GM23248 (cell line): Measurements from ENCODE around the gene STYX. TPM values are rescaled to one million over a fixed set of nuclear protein-coding genes. Genes with fewer than 3 reads are reported as not detected.

Experiments used
- DNase-seq: peaks from one replicate; pipeline ENCODE4 v3.0.0-alpha.2; 2015
- H2AFZ ChIP-seq: fragments of 200-600 bp; sonication (generic); 2 replicates; pipeline ENCODE4 v1.6.1; 2016; ENCODE audit warnings: antibody characterized with exemption
- H3F3A ChIP-seq: fragments of 200-600 bp; sonication (generic); 2 replicates; pipeline ENCODE4 v1.6.1; 2016; ENCODE audit warnings: mild to moderate bottlenecking, antibody characterized with exemption, mixed run types; ENCODE audit not compliant: insufficient read depth
- H3K27ac ChIP-seq: fragments of 200-600 bp; sonication (generic); 2 replicates; pipeline ENCODE4 v1.5.1; 2016; ENCODE audit warnings: mild to moderate bottlenecking
- H3K27me3 ChIP-seq: fragments of 200-600 bp; sonication (generic); replicated peaks from 2 replicates; pipeline ENCODE4 v1.6.1; 2016; ENCODE audit warnings: mild to moderate bottlenecking; ENCODE audit not compliant: insufficient read depth
- H3K36me3 ChIP-seq: fragments of 200-600 bp; sonication (generic); 2 replicates; pipeline ENCODE4 v1.6.1; 2016; ENCODE audit warnings: low read depth, mild to moderate bottlenecking
- H3K4me1 ChIP-seq: fragments of 200-600 bp; sonication (generic); 2 replicates; pipeline ENCODE4 v1.6.1; 2016; ENCODE audit warnings: mild to moderate bottlenecking; ENCODE audit not compliant: insufficient read depth
- H3K4me2 ChIP-seq: fragments of 200-600 bp; sonication (generic); one replicate; pipeline ENCODE4 v1.6.1; 2016; ENCODE audit warnings: mild to moderate bottlenecking; ENCODE audit not compliant: unreplicated experiment
- H3K4me3 ChIP-seq: fragments of 200-600 bp; sonication (generic); 2 replicates; pipeline ENCODE4 v1.5.1; 2016; ENCODE audit warnings: mild to moderate bottlenecking
- H3K79me2 ChIP-seq: fragments of 200-600 bp; sonication (generic); 2 replicates; pipeline ENCODE4 v1.6.1; 2016; ENCODE audit warnings: mild to moderate bottlenecking; ENCODE audit not compliant: insufficient read depth
- H3K9ac ChIP-seq: fragments of 200-600 bp; sonication (generic); 2 replicates; pipeline ENCODE4 v1.6.1; 2016; ENCODE audit warnings: mild to moderate bottlenecking
- H3K9me2 ChIP-seq: fragments of 200-600 bp; sonication (generic); 2 replicates; pipeline ENCODE4 v1.6.1; 2016; ENCODE audit warnings: mixed run types, mild to moderate bottlenecking, moderate library complexity; ENCODE audit not compliant: insufficient read depth
- H3K9me3 ChIP-seq: fragments of 200-600 bp; sonication (generic); one replicate; pipeline ENCODE4 v1.6.1; 2017; ENCODE audit warnings: low read depth
- H4K20me1 ChIP-seq: fragments of 200-600 bp; sonication (generic); 2 replicates; pipeline ENCODE4 v1.6.0; 2016; ENCODE audit not compliant: insufficient read depth
- EZH2 ChIP-seq: fragments of 200-600 bp; sonication (generic); IDR thresholded peaks from 2 replicates; pipeline ENCODE4 v1.6.1; 2018; ENCODE audit warnings: antibody characterized with exemption, mild to moderate bottlenecking; ENCODE audit not compliant: insufficient read depth, poor library complexity, severe bottlenecking
- EZH2phosphoT487 ChIP-seq: fragments of 200-600 bp; sonication (generic); IDR thresholded peaks from 2 replicates; pipeline ENCODE4 v1.6.1; 2018; ENCODE audit warnings: antibody characterized with exemption, moderate library complexity, mild to moderate bottlenecking, low read depth; ENCODE audit not compliant: insufficient read depth
- WGBS, 2 experiments: methylation state at CpG; one replicate each; pipeline ENCODE4 v1.1.6; 2015 to 2017; ENCODE audit warnings: low lambda C conversion rate in 2 of 2, low coverage in 1 of 2; ENCODE audit errors: missing lambda C conversion rate in 2 of 2; 5-methylcytosine and 5-hydroxymethylcytosine counted together
- in situ Hi-C: fragments of 300-500 bp; cut with MboI; formaldehyde crosslinking; loops from 2 replicates; pipeline ENCODE4 v1.15.0; 2020
- polyA plus RNA-seq: library from polyadenylated mRNA; unstranded; fragments of >200 nt; fragmentation: Nextera tagmentation; extraction: Ambion mirVana; gene quantifications from 2 replicates; pipeline ENCODE4 v1.2.1, GENCODE V29; 2016
- total RNA-seq: library from RNA; depleted of rRNA; stranded (reverse); fragments of >200 nt; shearing (Covaris generic); gene quantifications from 2 replicates; pipeline ENCODE4 v1.2.3, GENCODE V29; 2014

The STYX gene
- total and polyA plus RNA-seq, 2 experiments from 2014 or later: 20.1 to 23.0 TPM

GRCh38 chr14:52729585-52729924 is 411 bp upstream of the STYX start:
- H3K9ac ChIP-seq: peak overlapping the region; percentile 51
- peak overlapping the region; percentile 88 for H3K4me3 ChIP-seq
- H3K36me3 ChIP-seq: peaks cover 37% of the 10 kb centered on the region
- no peaks in the 10 kb centered on the region for H4K20me1 ChIP-seq
- H3K79me2 ChIP-seq: peaks cover 54% of the 10 kb centered on the region
- 7 to 9% methylated on average over 7 to 8 of the region's 8 CpGs for WGBS, 2 experiments
- no peaks in the 10 kb centered on the region for H3K9me3 ChIP-seq
- H3K4me2 ChIP-seq: peak overlapping the region; percentile 63
- H3K9me2 ChIP-seq: no peaks in the 10 kb centered on the region
- peak overlapping the region; percentile 73 for H2AFZ ChIP-seq
- no peaks in the 10 kb centered on the region for H3K27me3 ChIP-seq
- TF ChIP-seq EZH2phosphoT487 (no peak), EZH2 (no peak)
- H3F3A ChIP-seq: peaks cover 34% of the 10 kb centered on the region
- H3K27ac ChIP-seq: peak overlapping the region; percentile 62
- in situ Hi-C loops: no loop called here
- DNase-seq: no peak
- no peaks in the 10 kb centered on the region for H3K4me1 ChIP-seq

- peak overlapping the region; percentile 76 for H3K27ac ChIP-seq
- peak; percentile 64 for DNase-seq
- H3K79me2 ChIP-seq: peaks cover 63% of the 10 kb centered on the region
- no peaks in the 10 kb centered on the region for H3K9me3 ChIP-seq
- peaks cover 29% of the 10 kb centered on the region for H3F3A ChIP-seq
- peak overlapping the region; percentile 88 for H3K4me3 ChIP-seq
- H3K27me3 ChIP-seq: no peaks in the 10 kb centered on the region
- H3K9me2 ChIP-seq: no peaks in the 10 kb centered on the region
- WGBS, 2 experiments: 1 to 5% methylated on average over 11 of the region's 11 CpGs
- in situ Hi-C loops: no loop called here
- no peaks in the 10 kb centered on the region for H4K20me1 ChIP-seq
- peaks cover 29% of the 10 kb centered on the region for H3K36me3 ChIP-seq
- H3K4me2 ChIP-seq: peak overlapping the region; percentile 98
- H3K9ac ChIP-seq: peak overlapping the region; percentile 96
- TF ChIP-seq EZH2phosphoT487 (no peak), EZH2 (no peak)
- H3K4me1 ChIP-seq: no peaks in the 10 kb centered on the region
- peak overlapping the region; percentile 90 for H2AFZ ChIP-seq
Observed at GRCh38 chr14:52730709-52731111, 744 bp downstream of the STYX start.

GRCh38 chr14:52733824-52734223 is 3.9 kb downstream of the STYX start:
- no peak overlapping the region for H3K27ac ChIP-seq
- H3K27me3 ChIP-seq: no peaks in the 10 kb centered on the region
- WGBS, 2 experiments: 97 to 98% methylated on average over 9 of the region's 9 CpGs
- no peaks in the 10 kb centered on the region for H4K20me1 ChIP-seq
- no peaks in the 10 kb centered on the region for H3K9me3 ChIP-seq
- H2AFZ ChIP-seq: no peak overlapping the region
- H3K4me2 ChIP-seq: no peak overlapping the region
- H3F3A ChIP-seq: peaks cover 6% of the 10 kb centered on the region; the same call in 1 of the 2 replicates
- no peaks in the 10 kb centered on the region for H3K9me2 ChIP-seq
- TF ChIP-seq EZH2: no peak
- no peak overlapping the region for H3K9ac ChIP-seq
- peaks cover 88% of the 10 kb centered on the region for H3K79me2 ChIP-seq
- in situ Hi-C loops: no loop called here
- peaks cover under 1% of the 10 kb centered on the region; the same call in 1 of the 2 replicates for H3K36me3 ChIP-seq
- no peak for DNase-seq
- peaks cover 7% of the 10 kb centered on the region; the same call in 1 of the 2 replicates for H3K4me1 ChIP-seq
- no peak overlapping the region for H3K4me3 ChIP-seq

GRCh38 chr14:52735921-52736489 is 6.0 kb downstream of the STYX start:
- TF ChIP-seq EZH2 (no peak), EZH2phosphoT487 (no peak)
- DNase-seq: no peak
- peaks cover 100% of the 10 kb centered on the region for H3K79me2 ChIP-seq
- WGBS, 2 experiments: 96 to 100% methylated on average over 1 of the region's 1 CpG
- peaks cover 7% of the 10 kb centered on the region; the same call in 1 of the 2 replicates for H3K4me1 ChIP-seq
- no peaks in the 10 kb centered on the region for H4K20me1 ChIP-seq
- no peaks in the 10 kb centered on the region; the same call in 1 of the 2 replicates for H3K36me3 ChIP-seq
- H3K27me3 ChIP-seq: no peaks in the 10 kb centered on the region
- no peak overlapping the region for H3K4me3 ChIP-seq
- H3K9me3 ChIP-seq: no peaks in the 10 kb centered on the region
- H2AFZ ChIP-seq: no peak overlapping the region
- H3K27ac ChIP-seq: no peak overlapping the region
- H3K9me2 ChIP-seq: no peaks in the 10 kb centered on the region
- in situ Hi-C loops: no loop called here
- H3F3A ChIP-seq: no peaks in the 10 kb centered on the region
- H3K4me2 ChIP-seq: peak overlapping the region; percentile 46
- no peak overlapping the region for H3K9ac ChIP-seq

- TF ChIP-seq EZH2phosphoT487 (no peak), EZH2 (no peak)
- H3K4me2 ChIP-seq: no peak overlapping the region
- H3K9me2 ChIP-seq: no peaks in the 10 kb centered on the region
- peaks cover 99% of the 10 kb centered on the region for H3K79me2 ChIP-seq
- H3K9me3 ChIP-seq: no peaks in the 10 kb centered on the region
- H3K4me1 ChIP-seq: peaks cover 22% of the 10 kb centered on the region
- no peak for DNase-seq
- no peaks in the 10 kb centered on the region for H3K36me3 ChIP-seq
- no peaks in the 10 kb centered on the region for H3K27me3 ChIP-seq
- H3F3A ChIP-seq: peaks cover 20% of the 10 kb centered on the region
- H3K9ac ChIP-seq: no peak overlapping the region
- H3K4me3 ChIP-seq: no peak overlapping the region
- no peak overlapping the region for H3K27ac ChIP-seq
- no peaks in the 10 kb centered on the region for H4K20me1 ChIP-seq
- H2AFZ ChIP-seq: no peak overlapping the region
- in situ Hi-C loops: no loop called here
Observed at GRCh38 chr14:52738409-52738808, 8.4 kb downstream of the STYX start.
